Activated naive CD4-positive, alpha-beta T cell treated with Interleukin-2 at 50 U/mL for 16 hours (primary cell): ENCODE data around the gene CCDC63.

Source experiments
- DNase-seq: peaks from one replicate; pipeline ENCODE4 v3.0.0-alpha.2; 2020

The CCDC63 gene

GRCh38 chr12:110888256-110888991 lies 41.6 kb downstream of the CCDC63 start:
- DNase-seq = no peak

GRCh38 chr12:110889361-110889760 lies 42.6 kb downstream of the CCDC63 start:
- DNase-seq = no peak

GRCh38 chr12:110893956-110894355 lies 47.2 kb downstream of the CCDC63 start:
- no peak for DNase-seq

GRCh38 chr12:110896559-110896958 lies 49.8 kb downstream of the CCDC63 start:
- DNase-seq = no peak

GRCh38 chr12:110901401-110901800 lies 54.6 kb downstream of the CCDC63 start:
- no peak for DNase-seq

GRCh38 chr12:110903511-110903910 lies 56.7 kb downstream of the CCDC63 start:
- DNase-seq = no peak

- no peak for DNase-seq
Observed at GRCh38 chr12:110906083-110906482, 59.3 kb downstream of the CCDC63 start.

- DNase-seq = no peak
Observed at GRCh38 chr12:110906516-110906915, 59.7 kb downstream of the CCDC63 start.

- no peak for DNase-seq
Observed at GRCh38 chr12:110906985-110907384, 60.2 kb downstream of the CCDC63 start.

GRCh38 chr12:110907583-110907982 lies 60.8 kb downstream of the CCDC63 start:
- no peak for DNase-seq

GRCh38 chr12:110908377-110909152 lies 61.8 kb downstream of the CCDC63 start:
- DNase-seq = no peak

GRCh38 chr12:110912263-110912662 lies 65.5 kb downstream of the CCDC63 start:
- no peak for DNase-seq

GRCh38 chr12:110913119-110914056 lies 66.6 kb downstream of the CCDC63 start:
- DNase-seq = no peak

- no peak for DNase-seq
Observed at GRCh38 chr12:110916295-110916875, 69.6 kb downstream of the CCDC63 start.

GRCh38 chr12:110917467-110917866 lies 70.7 kb downstream of the CCDC63 start:
- DNase-seq = no peak

- no peak for DNase-seq
Observed at GRCh38 chr12:110917961-110918360, 71.2 kb downstream of the CCDC63 start.

GRCh38 chr12:110919720-110920119 lies 72.9 kb downstream of the CCDC63 start:
- DNase-seq = no peak

GRCh38 chr12:110920324-110920910 lies 73.6 kb downstream of the CCDC63 start, which contains the start of gene MYL2:
TSS of gene MYL2 (minus strand) at chr12:110920579. CDS start at chr12:110920529, 50 bp downstream.
- DNase-seq = no peak

- DNase-seq = no peak
Observed at GRCh38 chr12:110921262-110921661, 74.5 kb downstream of the CCDC63 start.

- no peak for DNase-seq
Observed at GRCh38 chr12:110922652-110923051, 75.9 kb downstream of the CCDC63 start.

- no peak for DNase-seq
Observed at GRCh38 chr12:110923192-110923591, 76.4 kb downstream of the CCDC63 start.

- DNase-seq = no peak
Observed at GRCh38 chr12:110923692-110924334, 77.0 kb downstream of the CCDC63 start.
